Right renal pelvis (tissue), 4 donors: Measurements from ENCODE around the gene CCDC93. TPM values are rescaled to one million over a fixed set of nuclear protein-coding genes. Genes with fewer than 3 reads are reported as not detected.
"Not testable (repeated sequence)": the region's sequence is repeated elsewhere in the genome, so short reads cannot be mapped to it uniquely, and the experiment has no call there.

ENCODE experiments used
- DNase-seq, 4 donors: peaks; one replicate each; pipeline ENCODE4 v3.0.0-alpha.2; 2013; ENCODE audit warnings: low read depth in 4 of 4, low spot score in 3 of 4, missing footprints in 1 of 4
- polyA plus RNA-seq, 4 donors: library from polyadenylated mRNA; unstranded; fragments of 120-200 nt; gene quantifications; one replicate each; pipeline ENCODE4 v1.2.1, GENCODE V29; 2013; ENCODE audit not compliant: insufficient read length in 4 of 4

Gene CCDC93
- polyA plus RNA-seq, 4 donors, result 37.7 to 52.2 (median 42.1) TPM

GRCh38 chr2:118046634-118047210, 32.9 kb upstream of the CCDC93 start:
- no peak for DNase-seq

GRCh38 chr2:118045286-118045685, 31.4 kb upstream of the CCDC93 start:
- DNase-seq, result no peak

- no peak for DNase-seq
Measured at GRCh38 chr2:118044854-118045253, 31.0 kb upstream of the CCDC93 start.

- DNase-seq, result no peak
Measured at GRCh38 chr2:118044103-118044716, 30.3 kb upstream of the CCDC93 start.

- DNase-seq, result no peak
Measured at GRCh38 chr2:118040891-118041290, 27.0 kb upstream of the CCDC93 start.

- DNase-seq, result no peak
Measured at GRCh38 chr2:118032169-118033013, 18.5 kb upstream of the CCDC93 start.

GRCh38 chr2:118031566-118031965, 17.7 kb upstream of the CCDC93 start:
- no peak for DNase-seq

GRCh38 chr2:118029025-118029424, 15.2 kb upstream of the CCDC93 start:
- DNase-seq, result no peak

GRCh38 chr2:118021356-118021755, 7.5 kb upstream of the CCDC93 start:
- no peak for DNase-seq

GRCh38 chr2:118019821-118020220, 6.0 kb upstream of the CCDC93 start:
- DNase-seq, result no peak

GRCh38 chr2:118016911-118017310, 3.0 kb upstream of the CCDC93 start:
- DNase-seq, result no peak

GRCh38 chr2:118015761-118016160, 1.9 kb upstream of the CCDC93 start:
- DNase-seq, result not testable (repeated sequence)

GRCh38 chr2:118014492-118014824, 588 bp upstream of the CCDC93 start:
- peak in 1 of 4 donors; percentile 12 for DNase-seq

- peak in 1 of 4 donors; percentile 13 for DNase-seq
Measured at GRCh38 chr2:118013221-118013723, 598 bp downstream of the CCDC93 start.

GRCh38 chr2:118012778-118013177, 1.1 kb downstream of the CCDC93 start:
- DNase-seq, result no peak

GRCh38 chr2:118010473-118010872, 3.4 kb downstream of the CCDC93 start:
- DNase-seq, result no peak

- no peak for DNase-seq
Measured at GRCh38 chr2:118006861-118007260, 7.0 kb downstream of the CCDC93 start.

- DNase-seq, result no peak
Measured at GRCh38 chr2:118006326-118006725, 7.5 kb downstream of the CCDC93 start.

GRCh38 chr2:118003396-118003824, 10.5 kb downstream of the CCDC93 start:
- peak; percentile 54 to 71 (median 58) for DNase-seq

GRCh38 chr2:118000041-118000440, 13.8 kb downstream of the CCDC93 start:
- DNase-seq, result no peak

- no peak for DNase-seq
Measured at GRCh38 chr2:117997872-117998454, 15.9 kb downstream of the CCDC93 start.
